ENCODE measurements around the gene ARL8B. TPM values are rescaled to one million over a fixed set of nuclear protein-coding genes. Genes with fewer than 3 reads are reported as not detected.

ARL8B gene
- polyA plus RNA-seq, 3 donors, result 46.6 to 121 (median 101) TPM

- DNase-seq, result no peak
- H3K79me2 ChIP-seq (ENCODE audit: insufficient read depth, low read length), result no peaks in the 10 kb centered on the region
- peaks cover 0 to 6% (median 3%) of the 10 kb centered on the region in 3 donors for H3K27me3 Mint-ChIP-seq (ENCODE audit: low read depth in 3 of 3)
- no peak overlapping the region for H3K4me3 Mint-ChIP-seq
- H3K36me3 ChIP-seq (replicated peaks in 1 of 2; ENCODE audit: control insufficient read depth in 1 of 2, insufficient read depth in 2 of 2, low read length in 2 of 2), result no peaks in the 10 kb centered on the region
- no peaks in the 10 kb centered on the region for H3K9me3 ChIP-seq (replicated peaks in 1 of 2; ENCODE audit: control insufficient read depth in 1 of 2, insufficient read depth in 1 of 2, low read length in 2 of 2)
- no peak for TF ChIP-seq CTCF (IDR thresholded peaks at IDR 0.05)
- no peaks in the 10 kb centered on the region for H4K20me1 ChIP-seq (ENCODE audit: insufficient read depth, low read length)
- no peak overlapping the region for H3K27ac ChIP-seq (ENCODE audit: low read depth in 1 of 2, low read length in 2 of 2)
- H3K4me1 ChIP-seq (ENCODE audit: control insufficient read depth in 1 of 2, insufficient read depth in 2 of 2, low read length in 2 of 2), result no peaks in the 10 kb centered on the region
- peaks cover 0 to 5% (median 0%) of the 10 kb centered on the region in 7 donors for H3K9me3 Mint-ChIP-seq
- H3K4me2 ChIP-seq (replicated peaks; ENCODE audit: extremely low read depth, low read length, poor library complexity, severe bottlenecking), result no peak overlapping the region
- no peak overlapping the region for H3K9ac ChIP-seq (ENCODE audit: insufficient read depth, low read length, poor library complexity, severe bottlenecking)
- H2AFZ ChIP-seq (ENCODE audit: insufficient read depth, low read depth, low read length, poor library complexity, severe bottlenecking), result no peak overlapping the region
- no peak overlapping the region for H3K4me3 ChIP-seq (replicated peaks in 1 of 3; ENCODE audit: low read depth in 2 of 3, low read length in 3 of 3)
- WGBS (ENCODE audit: insufficient coverage), result 100% methylated on average over 1 of the region's 3 CpGs
- no peaks in the 10 kb centered on the region for H3K27me3 ChIP-seq (ENCODE audit: control insufficient read depth in 2 of 2, insufficient read depth in 2 of 2, low read length in 2 of 2)
- intact Hi-C loops (cut with micrococcal nuclease), result no loop called here
- no peaks in the 10 kb centered on the region for H3K36me3 Mint-ChIP-seq
- peaks cover 4% of the 10 kb centered on the region for H3K4me1 Mint-ChIP-seq
- no peak overlapping the region for H3K27ac Mint-ChIP-seq
Observed at GRCh38 chr3:5102532-5102931, 19.6 kb upstream of the ARL8B start.

- no peaks in the 10 kb centered on the region for H3K4me1 ChIP-seq (ENCODE audit: control insufficient read depth in 1 of 2, insufficient read depth in 2 of 2, low read length in 2 of 2)
- no peaks in the 10 kb centered on the region for H3K9me3 ChIP-seq (replicated peaks in 1 of 2; ENCODE audit: control insufficient read depth in 1 of 2, insufficient read depth in 1 of 2, low read length in 2 of 2)
- peaks cover 4% of the 10 kb centered on the region for H3K4me1 Mint-ChIP-seq
- H3K9ac ChIP-seq (ENCODE audit: insufficient read depth, low read length, poor library complexity, severe bottlenecking), result no peak overlapping the region
- no peaks in the 10 kb centered on the region for H3K27me3 ChIP-seq (ENCODE audit: control insufficient read depth in 2 of 2, insufficient read depth in 2 of 2, low read length in 2 of 2)
- no peak overlapping the region for H3K4me3 ChIP-seq (replicated peaks in 1 of 3; ENCODE audit: low read depth in 2 of 3, low read length in 3 of 3)
- H3K27ac Mint-ChIP-seq, result no peak overlapping the region
- no peak overlapping the region for H3K27ac ChIP-seq (ENCODE audit: low read depth in 1 of 2, low read length in 2 of 2)
- no CpG with 5 or more reads among the region's 3 CpGs for WGBS (ENCODE audit: insufficient coverage)
- no peaks in the 10 kb centered on the region for H3K36me3 Mint-ChIP-seq
- TF ChIP-seq CTCF (IDR thresholded peaks at IDR 0.05), result no peak
- H3K4me3 Mint-ChIP-seq, result no peak overlapping the region
- H3K27me3 Mint-ChIP-seq (ENCODE audit: low read depth in 3 of 3), result peaks cover 0 to 5% (median 3%) of the 10 kb centered on the region in 3 donors
- H3K79me2 ChIP-seq (ENCODE audit: insufficient read depth, low read length), result no peaks in the 10 kb centered on the region
- no peaks in the 10 kb centered on the region for H4K20me1 ChIP-seq (ENCODE audit: insufficient read depth, low read length)
- no peak for DNase-seq
- peaks cover 0 to 5% (median 0%) of the 10 kb centered on the region in 7 donors for H3K9me3 Mint-ChIP-seq
- H3K36me3 ChIP-seq (replicated peaks in 1 of 2; ENCODE audit: control insufficient read depth in 1 of 2, insufficient read depth in 2 of 2, low read length in 2 of 2), result no peaks in the 10 kb centered on the region
- H2AFZ ChIP-seq (ENCODE audit: insufficient read depth, low read depth, low read length, poor library complexity, severe bottlenecking), result no peak overlapping the region
- intact Hi-C loops (cut with micrococcal nuclease), result no loop called here
- H3K4me2 ChIP-seq (replicated peaks; ENCODE audit: extremely low read depth, low read length, poor library complexity, severe bottlenecking), result no peak overlapping the region
Observed at GRCh38 chr3:5103743-5104142, 18.3 kb upstream of the ARL8B start.

Data from CD14-positive monocyte (primary cell).